HCT116 (cell line): ENCODE measurements around the gene SEMA4D. TPM values are rescaled to one million over a fixed set of nuclear protein-coding genes. Genes with fewer than 3 reads are reported as not detected.

Experiments used
- ATAC-seq: fragments of 200-7000 bp; cut with Tn5 transposase; 2 replicates; pipeline ENCODE4 v1.9.1; 2020; ENCODE audit warnings: mild to moderate bottlenecking, moderate library complexity
- BruUV-seq: library from RNA; stranded (reverse); fragments of 400-500 nt; replicated peaks from 2 replicates; lab custom pipeline; 2021; lab: Mats Ljungman, UMichigan
- CTCF ChIA-PET: fragments of 300-600 bp; sonication (Branson Sonifier 250); formaldehyde crosslinking; loops from one replicate; lab custom pipeline; 2021; ENCODE audit warnings: antibody characterized with exemption; lab: Charles Lee
- POLR2A ChIA-PET: fragments of 300-600, 350-600 bp; sonication (Branson Sonifier 250); formaldehyde crosslinking; loops from one replicate; lab custom pipeline; 2021; ENCODE audit warnings: antibody characterized with exemption; lab: Charles Lee
- RAD21 ChIA-PET, 2 experiments: fragments of 300-600 bp; sonication (Branson Sonifier 250); formaldehyde crosslinking; loops; one replicate each; lab custom pipeline; 2023; ENCODE audit warnings: low total read pairs in 2 of 2; ENCODE audit not compliant: uncharacterized antibody in 2 of 2, unreplicated experiment in 2 of 2, low non-redundant PET in 1 of 2; lab: Charles Lee
- DNase-seq: peaks from one replicate; pipeline ENCODE4 v3.0.0-alpha.2; 2010; ENCODE audit warnings: low read depth, low spot score
- H2AFZ ChIP-seq: fragments of 200-600 bp; shearing (Covaris generic), sonication (generic); 2 replicates; pipeline ENCODE4 v1.6.1; 2017; ENCODE audit warnings: low read depth, mixed run types, mixed read lengths, antibody characterized with exemption, low read length; ENCODE audit not compliant: poor library complexity, severe bottlenecking
- H3K27ac ChIP-seq: 2 replicates; pipeline ENCODE4 v1.5.1; 2012; ENCODE audit warnings: low read depth, low read length
- H3K27me3 ChIP-seq: fragments of 200-600 bp; sonication (generic); 2 replicates; pipeline ENCODE4 v1.6.1; 2016; ENCODE audit warnings: mixed run types, low read length, mixed read lengths; ENCODE audit not compliant: insufficient read depth
- H3K36me3 ChIP-seq, 2 experiments: fragments of 200-500 bp in 1 of 2; fragments of 200-600 bp in 1 of 2; sonication (Bioruptor generic) in 1 of 2; sonication (generic) in 1 of 2; 2 replicates each; pipeline versions ENCODE4 v1.5.1 to v1.6.1; 2014 to 2016; ENCODE audit warnings: low read length in 2 of 2, inconsistent platforms in 1 of 2, mixed read lengths in 1 of 2, mixed run types in 1 of 2; ENCODE audit not compliant: insufficient read depth in 2 of 2, control insufficient read depth in 1 of 2
- H3K4me1 ChIP-seq, 2 experiments: fragments of 200-600 bp in 1 of 2; sonication (generic) in 1 of 2; 2 replicates each; pipeline versions ENCODE4 v1.5.1 to v1.6.1; 2012 to 2017; ENCODE audit warnings: low read length in 2 of 2, inconsistent platforms in 1 of 2, mild to moderate bottlenecking in 1 of 2, mixed read lengths in 1 of 2, mixed run types in 1 of 2, moderate library complexity in 1 of 2; ENCODE audit not compliant: insufficient read depth in 2 of 2, control insufficient read depth in 1 of 2
- H3K4me2 ChIP-seq: fragments of 200-600 bp; sonication (generic); 2 replicates; pipeline ENCODE4 v1.6.1; 2017; ENCODE audit warnings: mixed run types, low read length, mixed read lengths
- H3K4me3 ChIP-seq, 2 experiments: fragments of 200-600 bp in 1 of 2; sonication (generic) in 1 of 2; replicated peaks in 1 of 2; 2 replicates each; pipeline ENCODE4 v1.5.1; 2011 to 2016; ENCODE audit warnings: low read length in 2 of 2, control low read depth in 1 of 2, low read depth in 1 of 2, mild to moderate bottlenecking in 1 of 2, mixed read lengths in 1 of 2, mixed run types in 1 of 2
- H3K79me2 ChIP-seq: fragments of 200-600 bp; sonication (generic); 2 replicates; pipeline ENCODE4 v1.6.1; 2017; ENCODE audit warnings: mild to moderate bottlenecking, mixed run types, low read length, moderate library complexity, mixed read lengths; ENCODE audit not compliant: insufficient read depth
- H3K9ac ChIP-seq: fragments of 200-600 bp; sonication (generic); 2 replicates; pipeline ENCODE4 v1.6.1; 2016; ENCODE audit warnings: low read length, mixed read lengths
- H3K9me2 ChIP-seq: fragments of 200-600 bp; sonication (generic), shearing (Covaris generic); 2 replicates; pipeline ENCODE4 v1.6.1; 2017; ENCODE audit warnings: mixed run types, mild to moderate bottlenecking, moderate library complexity; ENCODE audit not compliant: insufficient read depth
- H3K9me3 ChIP-seq, 2 experiments: fragments of 200-500 bp in 1 of 2; fragments of 200-600 bp in 1 of 2; sonication (Bioruptor generic) in 1 of 2; sonication (generic) in 1 of 2; 2 replicates each; pipeline ENCODE4 v1.6.1; 2014 to 2017; ENCODE audit warnings: low read length in 2 of 2, mixed read lengths in 2 of 2, inconsistent platforms in 1 of 2, low read depth in 1 of 2, mild to moderate bottlenecking in 1 of 2, mixed run types in 1 of 2, moderate library complexity in 1 of 2; ENCODE audit not compliant: control insufficient read depth in 1 of 2, insufficient read depth in 1 of 2
- H4K20me1 ChIP-seq: fragments of 200-600 bp; sonication (generic), shearing (Covaris generic); 2 replicates; pipeline ENCODE4 v1.6.1; 2017; ENCODE audit warnings: mixed run types, mild to moderate bottlenecking, moderate library complexity; ENCODE audit not compliant: insufficient read depth
- ATF3 ChIP-seq: IDR thresholded peaks from 2 replicates; pipeline ENCODE4 v1.6.1; 2012
- CBX3 ChIP-seq: IDR thresholded peaks from 2 replicates; pipeline ENCODE4 v1.6.1; 2012; ENCODE audit warnings: low read depth
- EGR1 ChIP-seq: IDR thresholded peaks from 2 replicates; pipeline ENCODE4 v1.6.1; 2012; ENCODE audit warnings: low read depth
- ELF1 ChIP-seq: IDR thresholded peaks from 2 replicates; pipeline ENCODE4 v1.6.1; 2012; ENCODE audit warnings: low read depth, borderline replicate concordance
- EZH2 ChIP-seq: fragments of 200-600 bp; sonication (generic); IDR thresholded peaks from 2 replicates; pipeline ENCODE4 v1.6.1; 2017; ENCODE audit warnings: antibody characterized with exemption, mixed run types
- EZH2phosphoT487 ChIP-seq: fragments of 200-600 bp; IDR thresholded peaks from 2 replicates; pipeline ENCODE4 v1.6.1; 2018; ENCODE audit warnings: antibody characterized with exemption, borderline replicate concordance
- FOSL1 ChIP-seq: IDR thresholded peaks from 2 replicates; pipeline ENCODE4 v1.6.1; 2012; ENCODE audit warnings: low read depth
- JUND ChIP-seq: IDR thresholded peaks from 2 replicates; pipeline ENCODE4 v1.6.1; 2012
- POLR2A ChIP-seq: IDR thresholded peaks from 2 replicates; pipeline ENCODE4 v1.7.0; 2011; ENCODE audit warnings: borderline replicate concordance; ENCODE audit not compliant: insufficient read depth, insufficient read length; ENCODE audit errors: extremely low read depth
- POLR2AphosphoS5 ChIP-seq: IDR thresholded peaks from 2 replicates; pipeline ENCODE4 v1.6.1; 2011; ENCODE audit warnings: mild to moderate bottlenecking, low read depth, low read length, moderate library complexity
- REST ChIP-seq: IDR thresholded peaks from 2 replicates; pipeline ENCODE4 v1.6.1; 2012; ENCODE audit warnings: low read depth
- SIN3A ChIP-seq: IDR thresholded peaks from 2 replicates; pipeline ENCODE4 v1.6.1; 2012; ENCODE audit warnings: low read depth
- SP1 ChIP-seq: IDR thresholded peaks from 2 replicates; pipeline ENCODE4 v1.6.1; 2012; ENCODE audit warnings: low read depth
- SRF ChIP-seq: IDR thresholded peaks from 2 replicates; pipeline ENCODE4 v1.6.1; 2012; ENCODE audit warnings: low read depth
- TCF7L2 ChIP-seq: IDR thresholded peaks from 2 replicates; pipeline ENCODE4 v1.7.0; 2011; ENCODE audit warnings: borderline replicate concordance, inconsistent platforms; ENCODE audit not compliant: insufficient read depth, insufficient read length; ENCODE audit errors: extremely low read depth
- YY1 ChIP-seq: IDR thresholded peaks from 2 replicates; pipeline ENCODE4 v1.6.1; 2011; ENCODE audit warnings: low read length, low read depth, moderate library complexity, mild to moderate bottlenecking; ENCODE audit not compliant: insufficient replicate concordance; ENCODE audit errors: extremely low read depth
- ZFX ChIP-seq: fragments of 450-650 bp; IDR thresholded peaks from 2 replicates; pipeline ENCODE4 v1.6.1; 2017
- intact Hi-C: fragments of 100-400 bp; cut with micrococcal nuclease; formaldehyde crosslinking; loops from 2 replicates; pipeline ENCODE4 v1.10.0; 2022
- total RNA-seq: library from RNA; stranded (reverse); gene quantifications from one replicate; pipeline ENCODE4 v1.2.1, GENCODE V29; 2021; ENCODE audit not compliant: unreplicated experiment

SEMA4D gene
- total RNA-seq, 1 experiment from 2014 or later: 32.0 TPM

- no peak overlapping the region for H3K9ac ChIP-seq
- peaks cover 25 to 59% of the 10 kb centered on the region in 2 experiments for H3K4me1 ChIP-seq
- ATAC-seq: no peak
- DNase-seq: no peak
- no peaks in the 10 kb centered on the region for H3K9me2 ChIP-seq
- CTCF ChIA-PET: interaction anchor here (1.4 kb wide), 1 partner anchor 117 kb away, joined by 6 read pairs; no protein-coding TSS in a partner anchor
- H3K36me3 ChIP-seq: no peaks in the 10 kb centered on the region
- no peak overlapping the region for H2AFZ ChIP-seq
- no peaks in the 10 kb centered on the region for H3K9me3 ChIP-seq
- POLR2A ChIA-PET: no interaction called here
- H3K27ac ChIP-seq: no peak overlapping the region
- no peak overlapping the region for H3K4me2 ChIP-seq
- H3K4me3 ChIP-seq: no peak overlapping the region
- no peaks in the 10 kb centered on the region for H4K20me1 ChIP-seq
- no peak for TF ChIP-seq SRF
- no peak for TF ChIP-seq EGR1
- no peak for TF ChIP-seq SIN3A
- no peak for TF ChIP-seq REST
- no peak for TF ChIP-seq POLR2AphosphoS5
- TF ChIP-seq SP1: no peak
- TF ChIP-seq FOSL1: no peak
- no peak for TF ChIP-seq ATF3
- TF ChIP-seq TCF7L2: no peak
- TF ChIP-seq ELF1: no peak
- no peak for TF ChIP-seq POLR2A
- no peak for TF ChIP-seq ZFX
- TF ChIP-seq YY1: no peak
- TF ChIP-seq EZH2: no peak
- TF ChIP-seq JUND: no peak
- TF ChIP-seq EZH2phosphoT487: no peak
- TF ChIP-seq CBX3: no peak
- no peaks in the 10 kb centered on the region for H3K27me3 ChIP-seq
- BruUV-seq: no TSS peak
- RAD21 ChIA-PET: no interaction called here
- H3K79me2 ChIP-seq: peaks cover 2% of the 10 kb centered on the region; the same call in 1 of the 2 replicates
- intact Hi-C loops: loop anchor here (5.0 kb wide), 1 partner anchor 65 kb away; the partner anchor contains the start of gene SEMA4D
Measured at GRCh38 chr9:89431930-89432725, 65.8 kb downstream of the SEMA4D start.
